KMS-11 (cell line): ENCODE results near the gene LINC01488.

Experiments used
- H2AFZ ChIP-seq: fragments of 200-600 bp; sonication (generic); 2 replicates; pipeline ENCODE4 v1.6.1; 2016; ENCODE audit warnings: antibody characterized with exemption, mixed run types, low read depth
- H3K27ac ChIP-seq: fragments of 200-600 bp; sonication (generic); 2 replicates; pipeline ENCODE4 v1.6.1; 2016; ENCODE audit warnings: mild to moderate bottlenecking, mixed run types
- H3K27me3 ChIP-seq: fragments of 200-600 bp; sonication (generic); 2 replicates; pipeline ENCODE4 v1.6.1; 2017; ENCODE audit warnings: mild to moderate bottlenecking, low read depth, mixed run types, moderate library complexity; ENCODE audit not compliant: insufficient read depth
- H3K36me3 ChIP-seq: fragments of 200-600 bp; sonication (generic); 2 replicates; pipeline ENCODE4 v1.6.1; 2017; ENCODE audit warnings: mild to moderate bottlenecking, mixed run types; ENCODE audit not compliant: insufficient read depth
- H3K4me1 ChIP-seq: fragments of 200-600 bp; sonication (generic); 2 replicates; pipeline ENCODE4 v1.6.1; 2016; ENCODE audit warnings: mild to moderate bottlenecking, low read depth, mixed run types; ENCODE audit not compliant: poor library complexity, severe bottlenecking
- H3K4me2 ChIP-seq: fragments of 200-600 bp; sonication (generic); 2 replicates; pipeline ENCODE4 v1.7.0; 2016; ENCODE audit warnings: mild to moderate bottlenecking, mixed run types
- H3K4me3 ChIP-seq: fragments of 200-600 bp; sonication (generic); IDR thresholded peaks from 2 replicates; pipeline ENCODE4 v1.6.1; 2017; ENCODE audit warnings: low read depth, low read length, mixed read lengths; ENCODE audit not compliant: insufficient read depth
- H3K79me2 ChIP-seq: fragments of 200-600 bp; sonication (generic); 2 replicates; pipeline ENCODE4 v1.6.1; 2016; ENCODE audit warnings: low read depth, mixed run types; ENCODE audit not compliant: insufficient read depth
- H3K9ac ChIP-seq: fragments of 200-600 bp; sonication (generic); 2 replicates; pipeline ENCODE4 v1.6.1; 2016; ENCODE audit warnings: mild to moderate bottlenecking, mixed run types
- H4K20me1 ChIP-seq: fragments of 200-600 bp; sonication (generic); 2 replicates; pipeline ENCODE4 v1.6.1; 2016; ENCODE audit warnings: mild to moderate bottlenecking, mixed run types; ENCODE audit not compliant: insufficient read depth
- CTCF ChIP-seq: fragments of 200-600 bp; sonication (generic); conservative IDR thresholded peaks from 2 replicates; pipeline ENCODE4 v1.6.1; 2017; ENCODE audit warnings: low read depth, mild to moderate bottlenecking, antibody characterized with exemption, low read length, moderate library complexity, mixed read lengths

The LINC01488 gene

DNA sequence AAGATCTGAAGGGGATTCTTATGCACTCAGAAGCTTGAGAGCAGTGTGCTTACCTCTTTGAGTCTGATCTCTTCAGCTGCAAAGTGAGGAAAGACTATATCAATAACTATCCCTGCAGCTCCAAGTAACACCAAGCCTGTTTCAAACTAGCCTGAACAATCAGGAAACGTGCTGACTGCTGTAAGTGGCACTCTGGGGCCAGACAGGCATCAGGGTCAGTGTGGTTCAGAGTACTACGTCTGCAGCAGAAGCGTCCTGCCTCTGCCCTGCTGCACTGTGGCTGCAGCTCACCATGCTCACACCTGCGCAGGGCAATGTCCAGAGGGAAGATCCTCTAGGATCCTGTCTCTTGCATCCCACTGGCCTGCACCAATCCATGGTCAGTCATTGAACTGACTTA is 25.5 kb upstream of the LINC01488 start:
- Histone ChIP-seq H3K27me3 (no peaks in the 10 kb centered on the region; the same call in 1 of the 2 replicates), H3K9ac (no peak overlapping the region), H3K4me2 (no peak overlapping the region), H2AFZ (no peak overlapping the region), H3K36me3 (no peaks in the 10 kb centered on the region), H4K20me1 (no peaks in the 10 kb centered on the region), H3K79me2 (no peaks in the 10 kb centered on the region), H3K4me3 (no peak overlapping the region), H3K4me1 (no peaks in the 10 kb centered on the region), H3K27ac (no peak overlapping the region)
- no peak for TF ChIP-seq CTCF

DNA sequence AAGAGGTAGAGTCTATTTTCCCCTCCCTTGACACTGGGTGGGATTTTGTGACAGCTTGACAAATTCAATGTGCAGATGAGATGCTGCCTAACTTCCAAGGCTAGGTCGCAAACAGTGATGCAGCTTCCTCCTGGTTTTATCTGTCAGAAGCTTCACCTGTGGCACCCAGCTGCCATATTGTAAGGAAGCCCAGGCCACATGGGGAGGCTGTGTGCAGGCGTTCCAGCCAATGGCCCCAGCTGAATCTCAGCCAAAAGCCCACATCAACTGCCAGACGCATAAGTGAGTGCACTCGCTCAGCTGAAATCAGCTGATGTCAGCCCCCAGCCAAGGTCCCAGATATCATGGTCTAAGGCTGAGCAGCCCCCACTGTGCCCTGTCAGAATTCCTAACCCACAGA is 24.8 kb upstream of the LINC01488 start:
- Histone ChIP-seq H3K4me3 (no peak overlapping the region), H4K20me1 (no peaks in the 10 kb centered on the region), H3K79me2 (no peaks in the 10 kb centered on the region), H3K4me2 (no peak overlapping the region), H3K9ac (no peak overlapping the region), H3K4me1 (no peaks in the 10 kb centered on the region), H3K36me3 (no peaks in the 10 kb centered on the region), H2AFZ (no peak overlapping the region), H3K27me3 (no peaks in the 10 kb centered on the region; the same call in 1 of the 2 replicates), H3K27ac (no peak overlapping the region)
- no peak for TF ChIP-seq CTCF

DNA sequence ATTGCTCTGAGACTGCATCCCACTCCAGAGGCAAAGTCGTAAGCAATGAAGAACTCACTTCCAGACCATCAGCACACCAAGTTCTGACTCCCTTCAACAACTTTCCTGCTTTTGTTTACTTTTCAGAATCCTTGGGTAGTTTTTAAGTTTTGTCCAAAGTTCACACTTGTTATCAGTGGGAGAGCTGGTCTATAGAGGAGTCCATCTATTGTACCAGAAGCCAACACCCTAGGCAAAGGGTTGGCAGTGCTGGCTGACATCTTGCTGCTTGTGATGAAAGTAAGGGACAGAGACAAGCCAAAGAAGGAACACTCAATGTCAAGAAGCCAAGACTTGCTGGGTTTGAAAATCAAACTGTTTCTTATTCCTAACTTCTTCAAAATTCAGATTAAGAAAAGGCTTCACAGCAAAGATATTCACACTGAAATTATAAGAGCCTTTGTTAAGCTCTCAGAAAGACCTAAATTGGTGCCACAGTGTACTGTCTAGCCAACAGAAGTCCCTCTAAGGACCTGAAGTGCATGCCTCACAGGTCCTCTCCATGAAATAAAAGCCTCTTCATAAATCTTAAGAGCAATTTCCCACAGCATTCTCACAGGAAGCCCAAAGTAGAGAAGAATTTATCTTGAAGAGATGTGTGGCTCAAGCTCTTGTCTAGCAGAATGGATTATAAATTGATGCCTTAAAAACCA is 21.5 kb upstream of the LINC01488 start:
- no peaks in the 10 kb centered on the region for H4K20me1 ChIP-seq
- no peaks in the 10 kb centered on the region; the same call in 1 of the 2 replicates for H3K27me3 ChIP-seq
- no peak overlapping the region for H3K4me3 ChIP-seq
- H3K27ac ChIP-seq = no peak overlapping the region
- no peaks in the 10 kb centered on the region for H3K4me1 ChIP-seq
- no peaks in the 10 kb centered on the region for H3K36me3 ChIP-seq
- H3K79me2 ChIP-seq = no peaks in the 10 kb centered on the region
- no peak overlapping the region for H2AFZ ChIP-seq
- no peak overlapping the region for H3K4me2 ChIP-seq
- H3K9ac ChIP-seq = no peak overlapping the region
- no peak for TF ChIP-seq CTCF

DNA sequence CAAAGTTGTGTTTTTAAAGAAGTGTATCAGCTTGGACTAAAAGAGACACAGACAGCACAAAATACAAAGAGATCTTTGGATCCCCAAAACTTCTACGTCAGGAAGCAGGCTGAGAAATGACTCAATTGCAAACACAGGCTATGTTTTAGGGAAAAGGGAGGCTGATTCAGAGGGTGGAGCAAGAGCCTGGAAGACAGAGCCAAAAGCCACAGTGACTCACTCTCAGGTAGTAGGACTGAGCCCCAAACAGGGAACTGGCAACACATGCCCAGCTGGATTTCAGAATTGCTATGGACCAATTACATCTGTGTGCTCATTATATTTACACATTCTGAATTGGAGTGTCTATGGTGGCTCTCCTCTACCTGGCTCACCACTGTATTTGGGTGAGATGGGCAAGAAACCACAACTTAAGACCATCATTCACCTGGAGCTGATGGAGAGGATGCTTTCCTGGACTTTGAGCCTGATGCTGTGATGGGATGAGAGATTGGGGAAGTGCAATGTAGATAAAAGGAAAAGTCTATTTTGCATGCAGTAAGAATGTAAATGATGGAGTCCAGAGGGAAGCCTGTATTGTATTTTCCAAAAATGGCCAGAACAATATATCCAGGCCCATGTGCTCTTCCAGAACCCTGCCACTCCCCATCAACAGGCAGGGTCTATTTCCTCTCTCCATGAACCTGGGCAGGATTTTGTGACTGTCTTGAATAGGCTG is 20.8 kb upstream of the LINC01488 start:
- Histone ChIP-seq H4K20me1 (no peaks in the 10 kb centered on the region), H3K4me1 (no peaks in the 10 kb centered on the region), H2AFZ (no peak overlapping the region), H3K79me2 (no peaks in the 10 kb centered on the region), H3K9ac (no peak overlapping the region), H3K36me3 (no peaks in the 10 kb centered on the region), H3K4me3 (no peak overlapping the region), H3K27ac (no peak overlapping the region), H3K4me2 (no peak overlapping the region), H3K27me3 (no peaks in the 10 kb centered on the region; the same call in 1 of the 2 replicates)
- TF ChIP-seq CTCF = no peak
